ENCODE measurements around the gene CCNF.

- TF ChIP-seq FOXA1 (IDR thresholded peaks at IDR 0.05), result no peak
- no peak for TF ChIP-seq FOXM1 (IDR thresholded peaks at IDR 0.05; ENCODE audit: borderline replicate concordance)
- no peak for TF ChIP-seq BHLHE40 (IDR thresholded peaks at IDR 0.05; ENCODE audit: borderline replicate concordance)
- no peak for TF ChIP-seq FOXK2 (IDR thresholded peaks at IDR 0.05)
- no peak for TF ChIP-seq LEF1 (IDR thresholded peaks at IDR 0.05; ENCODE audit: borderline replicate concordance)
- no peak for TF ChIP-seq TARDBP (IDR thresholded peaks at IDR 0.05)
- no peak for TF ChIP-seq NFRKB (IDR thresholded peaks at IDR 0.05)
- TF ChIP-seq PKNOX1 (IDR thresholded peaks at IDR 0.05), result no peak
- no peak for TF ChIP-seq SP1 (IDR thresholded peaks at IDR 0.05)
- TF ChIP-seq ZNF384 (IDR thresholded peaks at IDR 0.05), result no peak
- no peak for TF ChIP-seq CTBP1 (IDR thresholded peaks at IDR 0.05; ENCODE audit: borderline replicate concordance)
- TF ChIP-seq ARNT (IDR thresholded peaks at IDR 0.05), result no peak
- TF ChIP-seq HDGF (IDR thresholded peaks at IDR 0.05; ENCODE audit: borderline replicate concordance), result no peak
- no peak for TF ChIP-seq ELF4 (IDR thresholded peaks at IDR 0.05)
These were observed 67.9 kb downstream of the CCNF start for GRCh38 chr16:2497116-2497630.
